Stimulated activated CD4-positive, alpha-beta T cell treated with anti-CD3 and anti-CD28 coated beads, Interleukin-1b, Interleukin-23, amount 100 ng/mL, for 24 hours (primary cell): ENCODE results near the gene BRWD1.
"Not testable (repeated sequence)": the region's sequence is repeated elsewhere in the genome, so short reads cannot be mapped to it uniquely, and the experiment has no call there.

Experiments
- DNase-seq, 4 experiments: peaks; one replicate each; pipeline ENCODE4 v3.0.0-alpha.2; 2020; ENCODE audit warnings: low read depth in 4 of 4, low spot score in 1 of 4

BRWD1 gene

DNA sequence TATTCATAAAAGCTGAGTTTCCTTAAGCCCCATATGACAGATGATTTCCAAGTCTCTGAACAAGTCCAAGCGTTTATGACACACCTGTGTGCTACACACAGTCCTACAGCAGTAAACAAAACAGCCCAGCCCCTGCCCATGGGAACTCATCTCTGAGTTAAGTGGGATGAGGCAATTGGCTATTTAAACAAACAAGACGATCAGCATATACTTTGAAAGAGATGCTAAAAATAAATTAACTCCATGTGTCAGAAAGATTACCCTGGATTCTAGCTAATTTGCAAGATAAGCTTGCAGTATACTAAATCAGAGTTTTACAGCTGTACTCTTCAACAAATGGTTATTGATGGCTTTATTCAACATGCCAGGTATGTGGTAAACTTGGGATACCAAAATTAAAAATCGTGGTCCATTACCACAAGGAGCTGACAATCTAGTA, 137.1 kb downstream of the BRWD1 start:
- no peak for DNase-seq

DNA sequence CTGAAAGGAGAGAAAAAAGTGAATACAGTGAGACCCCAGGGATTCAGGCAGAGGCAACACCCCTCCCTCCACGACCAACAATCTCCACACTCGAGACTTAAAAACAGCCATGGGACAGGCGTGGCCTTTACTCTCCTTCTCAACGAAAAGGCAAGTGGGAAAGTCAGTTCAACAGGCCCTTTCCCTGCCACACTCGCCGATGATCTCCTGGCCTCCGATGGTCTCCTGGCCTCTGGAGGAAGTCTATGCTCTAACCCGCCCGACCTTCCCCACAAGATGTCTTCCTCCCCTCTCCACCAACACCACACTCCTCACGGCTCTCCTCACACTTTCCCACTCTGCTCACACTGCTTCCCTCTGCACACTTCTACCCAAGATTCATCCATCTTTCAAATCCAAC, 137.8 kb downstream of the BRWD1 start:
- no peak for DNase-seq

DNA sequence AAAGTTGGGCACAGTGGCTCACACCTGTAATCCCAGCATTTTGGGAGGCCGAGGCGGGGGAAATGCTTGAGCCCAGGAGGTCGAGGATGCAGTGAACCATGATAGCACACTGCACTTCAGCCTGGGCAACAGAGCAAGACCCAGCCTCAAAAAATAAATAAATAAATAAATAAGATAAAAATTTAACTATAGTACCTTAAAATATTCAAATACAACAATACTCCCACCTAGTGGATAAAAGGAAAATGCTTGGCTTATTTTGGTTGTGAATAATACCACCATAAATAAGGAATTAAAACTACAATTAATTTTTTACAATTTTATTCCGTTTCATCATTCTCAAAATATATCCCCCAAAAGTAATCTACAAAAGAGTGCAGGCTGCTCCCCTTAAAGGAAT, 138.3 kb downstream of the BRWD1 start:
- DNase-seq: no peak

DNA sequence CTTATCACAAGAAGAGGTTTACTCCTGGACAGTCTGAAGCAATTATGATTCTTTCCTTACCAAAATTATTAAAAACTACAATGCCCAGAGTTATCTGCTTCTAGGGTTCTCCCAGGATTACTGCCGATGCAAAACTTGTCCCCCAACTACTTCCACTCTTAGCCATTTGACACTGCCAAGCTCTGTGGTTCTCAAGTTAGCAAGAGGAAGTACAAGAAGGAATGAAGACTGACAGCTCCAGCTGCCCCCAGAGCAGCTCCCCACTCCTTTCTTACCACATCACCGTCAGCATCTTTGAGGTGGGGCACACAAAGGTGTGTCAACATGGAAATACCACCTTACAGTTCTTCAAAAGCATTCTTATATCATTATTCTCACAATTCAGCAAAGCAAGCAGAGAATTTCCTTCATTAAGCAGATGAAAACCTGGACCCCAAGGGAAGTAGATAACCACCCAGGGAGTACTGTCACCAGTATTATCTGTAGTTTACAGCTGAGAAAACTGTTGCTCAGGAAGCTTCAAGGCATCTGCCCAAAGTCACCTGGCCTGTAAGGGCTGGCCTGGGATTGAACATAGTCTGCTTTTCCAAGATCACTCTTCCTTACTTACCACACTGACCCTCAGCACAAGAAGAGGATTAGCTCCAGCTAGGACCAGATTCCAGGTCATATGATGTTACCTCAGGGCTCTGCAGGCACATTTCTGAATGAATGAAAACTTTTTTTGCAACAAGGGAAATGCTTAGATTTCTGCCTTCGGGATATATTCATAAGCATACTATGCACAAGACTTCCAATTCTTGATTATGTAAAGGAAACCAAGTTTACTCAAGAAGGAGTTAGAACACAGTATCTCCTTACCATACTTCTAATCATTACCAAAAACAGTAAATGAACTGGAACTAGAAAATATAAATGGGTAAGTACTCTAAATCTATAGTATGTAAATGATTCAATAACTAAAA, 139.4 kb downstream of the BRWD1 start:
- DNase-seq: no peak

DNA sequence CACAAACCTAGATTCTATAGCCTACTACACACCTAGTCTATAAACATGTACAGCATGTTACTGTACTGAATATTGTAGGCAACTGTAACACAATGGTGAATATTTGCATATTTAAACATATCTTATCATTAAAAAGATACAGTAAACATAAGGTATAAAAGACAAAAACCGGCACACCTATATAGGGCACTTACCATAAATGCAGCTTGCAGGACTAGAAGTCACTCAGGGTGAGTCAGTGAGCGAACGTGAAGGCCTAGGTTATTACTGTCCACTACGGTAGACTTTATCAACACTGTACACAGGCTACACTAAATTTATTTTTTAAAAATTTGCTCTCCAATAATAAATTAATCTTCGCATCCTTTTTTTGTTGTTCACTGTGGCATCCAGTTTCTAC, 143.5 kb downstream of the BRWD1 start:
- no peak for DNase-seq

DNA sequence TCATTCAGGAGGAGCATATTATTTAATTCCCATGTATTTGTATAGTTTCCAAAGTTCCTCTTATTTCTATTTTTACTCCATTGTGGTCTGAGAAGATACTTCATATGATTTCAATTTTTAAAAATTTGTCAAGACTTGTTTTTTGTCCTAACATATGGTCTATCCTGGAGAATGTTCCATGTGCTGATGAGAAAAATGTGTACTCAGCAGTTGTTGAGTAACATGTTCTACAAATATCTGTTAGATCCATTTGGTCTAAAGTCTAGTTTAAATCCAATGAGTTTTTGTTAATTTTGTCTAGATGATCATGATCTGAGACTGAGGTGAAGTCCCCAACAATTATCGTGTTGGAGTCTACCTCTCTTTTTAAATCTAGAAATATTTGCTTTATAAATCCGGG, 144.6 kb downstream of the BRWD1 start:
- no peak for DNase-seq

DNA sequence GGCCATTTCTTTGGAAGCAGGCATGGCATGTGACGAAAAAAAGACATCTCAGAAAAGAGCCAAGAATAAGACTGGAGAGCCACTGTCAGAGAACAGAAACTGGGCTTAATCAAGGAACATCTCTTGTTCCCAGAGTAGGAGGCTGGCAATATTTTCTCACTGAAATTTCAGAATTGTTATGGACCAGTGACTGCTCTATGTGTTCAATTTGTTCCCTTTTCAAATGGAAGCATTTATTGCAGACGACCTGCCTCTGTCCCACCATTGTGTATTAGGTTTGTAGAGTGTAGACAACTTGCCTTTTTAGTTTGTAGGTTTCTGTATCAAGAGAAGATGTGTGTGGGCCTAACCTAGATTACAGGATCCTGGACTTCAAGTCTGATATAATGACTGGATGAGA, 148.9 kb downstream of the BRWD1 start:
- no peak for DNase-seq

DNA sequence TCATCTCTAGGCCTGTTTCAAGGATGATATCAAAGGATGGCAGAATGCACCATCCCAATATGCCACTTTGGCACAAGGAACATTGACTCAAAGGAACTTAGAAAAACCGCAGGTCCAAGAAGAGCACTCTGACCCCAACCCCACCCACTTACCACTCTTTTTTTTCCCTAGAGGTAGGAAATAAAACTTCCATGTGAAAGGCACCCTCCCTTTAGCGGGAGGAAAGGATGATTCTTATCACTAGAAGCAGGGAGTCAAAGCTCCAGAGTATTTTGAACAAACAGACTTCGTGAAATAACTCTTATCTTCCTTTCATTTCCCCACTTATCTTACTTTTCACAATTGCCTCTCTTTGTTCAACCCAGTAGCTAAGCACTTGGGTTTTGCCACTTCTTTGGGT, 152.4 kb downstream of the BRWD1 start:
- no peak for DNase-seq

DNA sequence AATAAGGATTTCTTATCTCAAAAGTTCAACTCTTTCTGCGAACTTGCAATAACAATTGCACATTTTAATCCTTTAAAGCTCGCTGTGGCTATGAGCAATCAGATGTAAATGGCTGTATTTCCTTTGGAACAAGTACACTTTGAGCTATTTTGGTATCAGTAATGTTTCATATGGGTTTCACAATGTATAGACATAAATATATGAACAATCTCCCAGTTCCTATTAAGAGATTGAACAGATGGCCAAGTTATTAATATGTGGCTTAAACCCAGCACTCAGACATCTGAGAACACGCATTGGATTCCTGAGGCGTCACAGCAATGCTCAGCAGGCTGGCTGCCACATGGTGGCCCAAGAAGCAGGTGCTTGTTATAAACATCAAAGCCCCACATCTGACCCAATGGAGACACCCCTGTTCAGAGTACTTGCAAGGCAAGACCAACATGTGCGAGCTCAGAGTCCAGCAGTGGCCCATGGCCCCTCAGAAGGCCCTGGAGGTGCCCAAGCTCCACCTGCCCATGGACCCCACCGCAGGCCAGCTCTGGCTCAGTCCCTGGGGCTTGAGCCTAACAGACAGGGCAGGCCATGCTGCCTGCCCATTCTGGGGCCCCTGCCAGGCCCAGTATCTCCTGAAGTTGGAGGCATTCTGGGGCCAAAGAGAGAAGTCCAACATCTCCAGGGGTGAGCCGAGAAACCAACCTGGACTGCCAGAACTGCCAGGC, 153.9 kb downstream of the BRWD1 start:
- DNase-seq: no peak

DNA sequence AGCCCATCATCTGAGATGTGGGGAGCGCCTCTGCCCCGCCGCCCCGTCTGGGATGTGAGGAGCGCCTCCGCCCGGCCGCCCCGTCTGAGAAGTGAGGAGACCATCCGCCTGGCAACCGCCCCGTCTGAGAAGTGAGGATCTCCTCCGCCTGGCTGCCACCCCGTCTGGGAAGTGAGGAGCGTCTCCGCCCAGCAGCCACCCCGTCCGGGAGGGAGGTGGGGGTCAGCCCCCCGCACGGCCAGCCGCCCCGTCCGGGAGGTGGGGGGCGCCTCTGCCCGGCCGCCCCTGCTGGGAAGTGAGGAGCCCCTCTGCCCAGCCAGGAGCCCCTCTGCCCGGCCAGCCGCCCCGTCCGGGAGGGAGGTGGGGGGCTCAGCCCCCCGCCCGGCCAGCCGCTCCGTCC, 156.2 kb downstream of the BRWD1 start:
- not testable (repeated sequence) for DNase-seq

DNA sequence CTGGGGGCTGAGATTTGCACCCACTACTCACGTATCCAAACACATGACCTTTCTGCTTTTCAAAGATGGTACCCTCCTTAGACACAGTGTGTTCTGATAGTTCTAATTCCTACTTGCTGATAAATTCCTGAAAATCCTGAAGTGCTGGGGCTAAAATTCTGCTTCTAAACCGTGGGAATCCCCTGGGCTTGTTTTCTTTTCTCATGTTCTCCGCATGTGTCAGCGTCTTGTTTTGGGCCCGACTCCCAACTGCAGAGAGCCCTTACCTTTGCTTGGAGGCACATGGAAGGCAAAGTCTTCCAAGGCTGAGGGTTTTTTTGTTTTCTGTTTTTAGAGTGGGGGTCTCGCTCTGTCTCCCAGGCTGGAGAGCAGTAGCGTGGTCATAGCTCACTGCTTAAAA, 157.4 kb downstream of the BRWD1 start:
- no peak for DNase-seq

DNA sequence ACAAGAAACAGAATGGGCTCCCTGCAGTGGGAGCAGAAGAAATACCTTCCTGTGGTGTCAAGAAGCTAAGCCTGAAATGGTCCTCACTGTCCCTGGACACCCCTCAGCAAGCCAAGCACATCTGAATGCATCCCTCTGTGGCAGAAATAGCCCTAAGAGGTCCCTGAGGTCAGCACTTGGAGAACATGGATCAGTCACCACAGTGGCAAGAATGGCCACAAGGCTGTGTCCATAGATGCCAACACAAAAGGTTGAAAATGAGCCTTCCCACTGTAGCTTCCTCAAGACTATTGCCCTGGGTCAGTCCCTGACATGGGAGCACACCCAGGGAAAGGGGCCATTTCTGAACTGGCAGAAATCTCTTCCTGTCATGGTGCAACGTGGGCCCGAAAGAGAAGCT, 157.9 kb downstream of the BRWD1 start:
- DNase-seq: no peak

DNA sequence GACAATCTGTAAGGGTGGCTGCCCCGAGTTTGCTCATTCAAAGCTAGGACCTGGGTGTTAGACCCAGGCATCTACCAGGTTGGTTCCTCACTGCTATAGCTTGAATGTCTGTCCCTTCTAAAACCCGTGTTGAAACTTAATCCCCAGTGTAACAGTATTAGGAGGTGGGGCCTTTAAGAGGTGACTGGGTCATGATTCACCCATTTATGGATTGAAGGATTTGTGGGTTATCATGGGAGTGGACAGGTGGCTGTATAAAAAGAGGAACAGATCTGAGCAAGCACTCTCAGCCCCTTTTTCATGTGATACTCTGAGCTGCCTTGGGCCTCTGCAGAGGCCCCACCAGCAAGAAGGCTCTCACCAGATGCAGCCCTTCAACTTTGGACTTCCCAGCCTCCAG, 159.6 kb downstream of the BRWD1 start:
- DNase-seq: no peak

DNA sequence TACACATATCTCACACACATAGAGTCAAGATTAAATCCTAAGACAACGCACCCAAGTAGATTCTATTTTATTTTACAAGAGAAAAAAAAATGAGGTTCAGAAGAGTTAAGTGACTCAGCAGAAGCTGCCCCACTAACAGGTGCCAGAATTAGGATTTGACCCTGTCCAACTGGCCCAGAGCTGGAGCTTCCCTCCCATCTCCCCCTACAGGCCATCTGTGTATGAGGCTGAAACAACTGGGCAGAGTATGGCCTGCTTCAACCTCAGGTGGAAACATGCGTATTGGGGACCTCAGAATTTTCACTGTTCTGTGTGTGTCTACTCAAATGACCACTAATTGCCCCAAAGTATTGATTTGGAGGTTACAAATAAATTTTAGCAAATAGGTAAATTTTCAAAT, 160.1 kb downstream of the BRWD1 start:
- DNase-seq: no peak

DNA sequence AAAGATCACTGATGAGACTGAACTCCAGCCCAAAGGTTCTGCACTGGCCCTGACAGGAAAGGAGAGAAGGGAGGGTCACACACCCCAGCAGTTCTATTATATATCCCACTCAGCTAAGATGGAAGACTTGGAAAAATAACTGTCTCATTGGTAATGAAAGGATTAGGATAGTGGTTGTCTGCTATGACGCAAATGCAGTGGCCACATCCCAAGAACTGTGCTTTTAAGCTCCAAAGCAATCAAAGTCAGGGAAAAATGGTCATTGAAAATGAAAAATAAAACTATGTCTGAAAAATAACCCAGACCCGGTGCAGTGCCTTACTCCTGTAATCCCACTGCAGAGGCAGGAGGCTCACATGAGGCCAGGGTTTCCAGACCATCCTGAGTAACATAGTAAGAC, 161.2 kb downstream of the BRWD1 start:
- DNase-seq: no peak

DNA sequence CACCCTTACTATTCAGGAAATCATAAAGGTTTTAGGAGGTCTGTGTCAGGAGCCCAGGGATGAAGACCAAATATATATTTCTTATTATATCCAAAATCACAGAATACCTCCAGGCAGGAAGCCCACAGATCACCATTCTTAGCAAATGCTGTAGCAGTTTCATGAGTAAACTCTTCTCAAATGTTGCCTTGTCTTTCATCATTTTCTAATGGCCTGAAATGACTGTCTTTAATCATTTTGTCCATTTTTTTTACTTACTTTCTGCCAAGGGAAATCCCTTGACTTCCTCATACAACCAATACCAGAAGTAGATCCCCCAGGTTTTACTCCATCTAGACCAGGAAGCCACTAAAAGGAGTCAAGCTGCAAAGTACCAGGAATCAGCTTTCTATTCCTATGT, 162.6 kb downstream of the BRWD1 start:
- no peak for DNase-seq

DNA sequence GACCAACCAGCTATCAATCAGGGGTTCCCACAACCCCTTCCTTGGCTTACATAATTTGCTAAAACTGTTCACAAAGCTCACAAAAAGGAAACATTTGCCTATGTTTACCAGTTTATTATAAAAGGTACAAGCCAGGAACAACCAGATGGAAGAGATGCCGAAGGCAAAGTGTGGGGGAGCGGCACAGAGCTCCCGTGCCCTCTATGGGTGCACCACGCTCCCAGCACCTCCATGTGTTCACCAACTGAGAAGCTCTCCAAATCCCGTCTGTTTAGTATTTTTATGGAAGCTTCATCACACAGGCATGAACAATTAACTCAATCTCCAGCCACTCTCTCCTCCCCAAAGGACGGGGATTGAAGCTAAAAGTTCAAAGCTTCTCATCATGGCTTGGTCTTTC, 163.1 kb downstream of the BRWD1 start:
- no peak for DNase-seq

DNA sequence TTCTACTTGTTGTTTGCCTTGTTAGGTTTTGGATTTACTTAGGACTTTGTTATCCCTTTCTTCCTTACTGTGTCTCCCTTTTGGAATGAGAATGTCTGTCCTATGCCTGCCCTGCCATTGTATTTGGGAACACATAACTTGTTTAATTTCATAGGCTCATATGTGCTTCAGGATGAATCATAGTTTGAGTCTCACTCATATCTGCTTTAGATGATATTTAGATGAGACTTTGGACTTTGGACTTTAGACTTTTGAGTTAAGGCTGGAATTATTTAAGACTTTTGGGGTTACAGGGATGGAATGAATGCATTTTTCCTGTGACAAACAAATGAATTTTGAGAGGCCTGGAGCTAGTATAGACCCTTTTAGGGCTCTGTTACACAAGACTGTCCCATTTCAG, 163.6 kb downstream of the BRWD1 start:
- no peak for DNase-seq

DNA sequence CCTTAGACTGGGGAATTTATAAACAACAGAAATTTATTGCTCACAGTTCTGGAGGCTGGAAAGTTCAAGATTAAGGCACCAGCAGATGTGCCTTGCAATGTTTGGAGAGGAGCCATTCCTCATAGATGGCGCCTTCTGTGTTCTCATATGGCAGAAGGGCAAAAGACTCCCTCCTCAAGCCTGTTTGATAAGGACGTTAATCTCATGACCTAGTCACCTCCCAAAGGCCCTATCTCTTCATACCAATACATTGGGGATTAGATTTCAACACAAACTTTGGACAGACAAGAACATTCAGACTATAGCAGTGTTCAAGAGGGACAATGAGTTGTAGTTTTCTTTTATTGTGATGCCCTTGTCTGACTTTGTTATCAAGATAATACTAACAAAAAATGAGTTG, 164.5 kb downstream of the BRWD1 start:
- DNase-seq: no peak

DNA sequence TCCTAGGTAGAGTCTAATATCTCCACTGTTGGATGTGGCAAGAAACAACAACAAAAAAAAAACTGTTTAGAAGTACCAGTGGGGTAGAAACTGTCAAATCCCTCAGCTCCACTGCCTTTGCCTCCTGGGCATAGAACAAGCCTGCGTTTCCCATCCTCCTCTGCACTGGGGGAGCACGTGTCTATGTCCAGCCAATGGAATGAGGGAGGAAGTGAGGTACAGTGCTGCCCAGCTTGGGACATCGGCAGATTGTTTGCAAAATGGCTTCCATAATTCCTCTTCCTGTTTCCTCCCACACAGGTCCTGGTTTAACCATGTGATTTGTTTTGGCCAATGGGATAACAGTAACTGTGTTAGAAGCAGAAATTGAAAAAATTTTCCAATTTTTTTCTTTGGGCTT, 169.2 kb downstream of the BRWD1 start:
- no peak for DNase-seq

DNA sequence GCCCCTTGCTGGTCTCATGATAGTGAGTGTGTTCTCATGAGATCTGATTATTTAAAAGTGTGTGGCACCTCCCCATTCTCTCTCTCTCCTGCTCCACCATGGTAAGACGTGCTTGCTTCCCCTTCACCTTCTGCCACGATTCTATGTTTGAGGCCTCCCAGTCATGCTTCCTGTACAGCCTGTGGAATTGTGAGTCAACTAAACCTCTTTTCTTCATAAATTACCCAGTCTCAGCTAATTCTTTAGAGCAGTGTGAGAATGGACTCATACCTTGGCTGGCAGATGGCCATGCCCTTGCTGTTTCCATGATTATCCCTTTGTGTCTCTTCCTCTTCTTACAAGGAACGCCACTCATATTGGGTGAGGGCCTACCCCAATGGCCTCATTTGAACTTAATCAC, 170.5 kb downstream of the BRWD1 start:
- DNase-seq: no peak

DNA sequence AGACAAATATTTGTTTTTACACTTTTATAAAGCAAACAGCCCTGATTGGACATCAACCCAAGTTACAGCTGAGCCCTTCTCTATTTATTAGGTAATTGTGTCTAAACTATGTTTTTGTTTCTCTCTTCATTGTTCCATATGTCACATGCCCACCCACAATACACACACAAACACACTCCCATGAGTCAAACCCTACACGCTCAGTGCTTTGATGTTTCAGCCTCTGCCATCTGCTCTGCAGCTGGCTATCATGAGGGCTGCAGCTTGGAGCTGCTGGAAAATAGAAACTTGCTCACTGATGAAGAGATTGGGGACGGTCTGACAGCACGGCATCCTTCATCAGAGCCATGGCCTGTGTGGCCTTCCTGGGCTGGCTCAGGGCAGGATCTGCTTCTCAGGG, 171.9 kb downstream of the BRWD1 start:
- DNase-seq: no peak
